GM19193 (cell line): Measurements from ENCODE around the gene FBXL13.

Experiments
- POLR2A ChIP-seq: IDR thresholded peaks from 4 replicates; pipeline ENCODE4 v1.6.1; 2011; ENCODE audit not compliant: insufficient read depth, insufficient read length; ENCODE audit errors: extremely low read depth

FBXL13 gene

GRCh38 chr7:102892631-102893278 is 181.8 kb downstream of the FBXL13 start:
- no peak for TF ChIP-seq POLR2A

- TF ChIP-seq POLR2A, result no peak
These were observed 182.8 kb downstream of the FBXL13 start for GRCh38 chr7:102891693-102892261.

- no peak for TF ChIP-seq POLR2A
These were observed 183.5 kb downstream of the FBXL13 start for GRCh38 chr7:102890971-102891692.

DNA sequence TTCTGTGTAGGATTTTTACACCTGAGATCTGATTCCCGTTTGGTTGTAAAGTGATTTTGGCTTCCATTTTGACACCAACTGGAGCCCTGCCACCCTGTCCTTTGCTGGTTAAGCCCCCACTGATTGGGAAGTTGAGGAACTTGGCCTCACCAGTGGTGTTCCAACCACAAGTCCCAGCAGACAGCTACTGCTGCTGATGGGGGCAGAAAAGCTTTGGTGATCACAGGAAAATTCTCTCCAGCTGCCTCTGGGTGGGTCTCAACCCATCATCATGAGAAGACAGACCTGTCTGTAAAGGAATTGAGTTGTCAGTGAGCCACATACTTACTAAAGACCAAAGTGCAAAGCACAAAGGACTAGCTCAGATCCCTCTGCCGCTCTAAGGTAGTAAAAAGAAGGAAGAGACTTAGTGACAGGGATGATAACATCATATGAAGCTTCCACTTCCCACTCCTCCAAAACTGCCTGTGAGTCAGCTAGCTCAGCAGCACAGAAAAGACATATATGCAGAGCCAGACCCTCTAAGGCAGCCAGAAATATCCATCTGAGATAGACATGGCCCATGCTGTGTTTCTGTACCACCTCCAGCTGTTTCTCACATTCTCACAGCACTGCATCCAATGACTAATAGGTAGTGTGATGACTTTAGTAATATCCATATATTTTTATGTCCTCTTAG is 184.2 kb downstream of the FBXL13 start:
- no peak for TF ChIP-seq POLR2A

DNA sequence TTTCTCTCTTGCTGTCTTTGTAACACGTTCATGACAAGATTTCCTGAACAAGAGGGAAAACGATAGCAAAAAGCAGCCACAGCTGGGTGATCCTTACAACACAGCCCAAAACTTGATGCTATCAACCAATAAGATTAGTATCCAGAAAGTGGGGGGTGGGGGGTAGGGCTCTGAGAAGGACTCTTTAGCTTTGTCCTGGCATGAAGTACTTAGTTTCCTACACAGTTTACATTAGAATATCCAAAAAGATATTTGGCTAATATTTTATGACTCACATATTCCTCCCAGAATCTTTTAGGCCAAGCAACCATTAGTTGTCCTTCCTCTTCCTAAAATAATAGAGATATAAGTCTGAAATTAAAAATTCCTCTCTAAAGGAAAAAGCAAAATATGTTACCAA is 184.7 kb downstream of the FBXL13 start:
- no peak for TF ChIP-seq POLR2A

DNA sequence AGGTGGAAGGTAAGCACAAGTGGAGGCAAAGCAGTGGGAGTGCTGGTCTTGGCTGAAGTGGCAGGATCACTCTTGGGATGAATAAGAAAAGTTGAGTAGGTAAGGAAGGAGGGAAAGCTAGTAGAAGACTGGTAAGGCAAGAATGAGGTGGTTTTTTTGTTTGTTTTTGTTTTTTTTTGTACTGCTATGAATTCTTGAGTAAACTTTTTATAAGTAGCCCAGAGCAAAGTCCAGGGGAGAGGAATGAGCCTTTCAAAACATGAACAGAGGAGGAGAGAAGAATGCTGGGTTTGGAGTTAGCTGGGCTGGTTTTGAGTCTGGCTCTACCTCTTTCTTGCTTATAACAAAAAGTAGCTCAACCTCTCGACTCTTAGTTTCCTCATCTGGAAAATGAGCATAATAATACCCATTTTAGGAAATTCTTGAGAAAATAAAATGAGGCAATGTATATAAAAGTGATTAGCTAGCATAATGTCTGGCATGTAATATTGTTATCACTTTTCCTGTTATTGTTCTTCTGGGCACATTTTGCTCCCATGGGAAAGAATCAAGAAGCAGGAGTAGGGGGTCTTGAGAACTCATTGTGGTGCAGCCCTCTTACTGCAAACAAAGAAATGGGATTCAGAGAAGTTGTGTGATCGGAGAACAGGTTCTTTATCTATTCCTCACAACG is 185.9 kb downstream of the FBXL13 start:
- TF ChIP-seq POLR2A, result no peak

DNA sequence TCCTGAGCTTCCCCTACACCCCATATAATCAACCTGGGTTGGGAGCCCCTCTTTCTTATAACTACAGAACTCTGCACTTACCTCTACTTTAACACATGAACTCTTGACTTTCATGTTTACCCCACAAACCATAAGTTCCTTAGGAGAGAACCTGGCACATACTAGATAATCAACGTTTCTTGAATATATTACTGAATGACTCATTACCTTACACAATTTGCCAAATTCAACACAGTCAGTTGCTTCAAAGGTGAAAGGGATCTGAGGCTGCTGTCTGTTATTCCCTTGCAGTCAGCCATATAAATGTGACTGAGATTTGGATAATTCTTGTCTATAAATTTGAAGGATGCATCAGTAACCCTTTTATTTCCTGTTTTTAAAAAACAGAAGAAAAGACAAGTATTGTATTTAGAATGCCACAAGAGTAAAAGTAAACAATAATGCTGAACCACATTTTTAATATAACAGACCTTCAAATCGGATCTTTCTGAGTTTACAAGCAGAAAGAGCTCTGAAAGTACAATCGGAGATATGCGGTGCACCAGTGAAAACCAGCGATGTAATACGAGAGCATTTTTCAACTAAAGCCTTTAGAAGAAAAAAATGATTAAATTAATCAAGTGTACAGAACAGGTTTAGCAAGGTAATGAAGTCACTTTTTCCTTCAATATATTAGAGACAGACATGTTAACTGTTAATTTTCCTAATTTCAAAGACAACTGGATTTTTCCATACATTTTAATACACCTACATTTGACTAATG is 191.3 kb downstream of the FBXL13 start:
- no peak for TF ChIP-seq POLR2A

DNA sequence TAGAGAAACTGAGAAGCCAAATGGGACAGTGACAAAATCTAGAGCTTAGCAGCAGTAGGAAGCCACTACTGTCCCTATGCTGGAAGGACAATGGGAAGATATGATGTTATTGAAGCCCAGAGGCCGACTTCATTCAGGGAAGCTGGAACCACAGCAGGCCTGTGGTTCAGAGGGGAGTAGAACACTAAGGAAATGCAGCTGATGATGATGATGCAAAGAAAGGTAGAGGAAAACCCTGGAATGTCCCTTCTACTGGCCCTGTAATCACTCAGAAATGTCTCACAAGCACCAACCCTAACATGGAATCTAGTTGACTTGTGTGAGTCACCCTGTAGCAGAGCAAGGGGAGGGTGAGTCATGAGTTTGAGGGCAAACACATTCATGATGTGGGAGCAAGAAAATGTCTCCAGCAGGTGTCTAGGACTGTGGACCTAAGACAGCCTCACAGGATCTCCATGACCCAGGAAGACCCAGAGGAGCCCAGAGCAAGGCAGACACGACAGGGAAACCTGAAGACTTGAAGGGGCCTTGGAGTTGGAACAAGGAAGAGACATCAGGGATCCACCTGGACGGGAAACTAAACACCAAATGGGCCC is 198.8 kb downstream of the FBXL13 start:
- no peak for TF ChIP-seq POLR2A

GRCh38 chr7:102874966-102875365 is 199.6 kb downstream of the FBXL13 start:
- no peak for TF ChIP-seq POLR2A

DNA sequence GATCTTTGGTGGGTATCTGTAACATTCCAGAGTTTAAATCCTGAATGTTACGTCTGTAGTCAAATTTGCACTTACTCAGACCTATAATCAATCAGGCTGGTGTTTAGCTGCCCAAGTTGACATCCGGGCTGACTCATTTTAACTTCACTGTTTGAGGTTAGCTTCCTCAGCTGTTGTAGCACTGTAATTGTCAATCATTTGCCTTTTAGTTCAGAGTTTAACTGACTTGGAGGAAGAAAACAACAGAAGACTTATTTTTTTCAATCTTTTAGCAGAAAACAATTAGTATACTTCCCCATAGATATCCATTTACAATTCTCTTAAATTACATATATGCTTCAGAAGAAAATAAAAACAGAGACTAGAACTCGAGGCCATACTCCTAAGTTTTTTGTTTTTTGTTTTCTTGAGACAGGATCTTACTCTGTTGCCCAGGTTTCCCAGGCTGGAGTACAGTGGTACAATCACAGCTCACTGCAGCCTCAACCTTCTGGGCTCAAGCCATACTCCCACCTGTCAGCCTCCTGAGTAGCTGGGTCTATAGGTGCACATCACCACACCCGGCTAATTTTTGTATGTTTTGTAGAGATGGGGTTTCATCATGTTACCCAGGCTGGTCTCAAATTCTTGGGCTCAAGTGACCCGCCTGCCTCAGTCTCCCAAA is 200.3 kb downstream of the FBXL13 start:
- TF ChIP-seq POLR2A, result no peak

DNA sequence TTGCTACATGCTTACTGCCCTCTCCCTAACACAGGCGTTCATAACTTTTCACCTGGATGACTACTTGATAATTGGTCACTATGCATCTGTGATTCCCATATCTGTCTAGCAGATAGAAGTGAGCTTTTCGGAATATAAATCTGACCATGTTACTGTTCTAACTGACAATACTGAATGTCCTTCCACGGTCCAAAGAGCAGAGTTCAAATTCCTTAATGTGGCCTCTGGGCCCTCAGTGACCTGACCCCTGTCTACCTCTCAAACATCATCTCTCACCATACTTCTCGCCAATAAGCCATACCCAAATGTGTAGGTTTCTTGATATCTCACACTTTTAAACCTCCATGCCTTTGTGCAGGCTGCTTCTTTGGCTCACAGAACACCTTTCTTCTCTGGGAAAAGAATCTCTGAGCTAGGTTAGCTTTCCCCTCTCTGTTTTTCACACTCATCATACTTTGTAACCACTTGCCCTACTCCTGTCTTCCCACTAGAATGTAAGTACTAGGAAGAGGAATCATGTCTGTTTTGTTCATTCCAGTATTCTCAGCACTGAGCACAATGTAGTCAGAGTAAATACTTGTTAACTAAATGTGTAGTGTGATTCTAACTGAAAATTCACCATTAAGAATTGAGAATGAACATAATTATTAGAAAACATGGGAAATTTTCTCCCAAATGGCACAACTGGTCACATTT is 201.0 kb downstream of the FBXL13 start:
- no peak for TF ChIP-seq POLR2A

- TF ChIP-seq POLR2A, result no peak
These were observed 202.1 kb downstream of the FBXL13 start for GRCh38 chr7:102872460-102872859.

- TF ChIP-seq POLR2A, result no peak
These were observed 205.4 kb downstream of the FBXL13 start for GRCh38 chr7:102869195-102869594.

- no peak for TF ChIP-seq POLR2A
These were observed 207.9 kb downstream of the FBXL13 start for GRCh38 chr7:102866535-102867215.
